ENCODE data around the gene MICAL3. TPM values are rescaled to one million over a fixed set of nuclear protein-coding genes. Genes with fewer than 3 reads are reported as not detected.

The MICAL3 gene
- polyA plus RNA-seq, 2 of the 4 experiments (the other 2 are of a cell fraction): 20.5 to 30.1 TPM

DNA sequence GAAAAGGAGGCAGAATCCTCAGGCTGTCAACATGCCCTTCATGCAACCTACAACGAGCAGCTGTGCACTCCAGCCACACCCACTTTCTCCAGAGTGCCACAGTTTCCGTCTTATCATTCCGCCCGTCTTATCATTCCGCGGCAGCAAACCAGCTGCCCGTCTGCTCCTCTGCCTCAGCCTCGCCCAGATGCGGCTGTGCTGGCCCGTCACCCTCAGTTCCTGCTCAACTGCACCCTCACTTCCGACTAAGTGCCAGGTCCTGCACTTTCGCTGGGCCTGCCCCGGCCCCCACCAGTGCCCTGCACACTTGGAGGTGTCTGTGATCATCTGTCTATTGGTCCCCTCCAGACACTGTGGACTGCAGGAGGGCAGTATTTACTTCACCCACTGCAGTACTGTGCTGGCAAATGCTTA, 43.7 kb downstream of the MICAL3 start:
- POLR2A ChIA-PET: no interaction called here
- no peak overlapping the region for H3K4me2 ChIP-seq
- no peak overlapping the region; a peak in 1 of 6 replicates for H3K27ac ChIP-seq
- peaks cover 21% of the 10 kb centered on the region for H3K4me1 ChIP-seq
- no peak for TF ChIP-seq ZC3H11A (IDR thresholded peaks at IDR 0.05)
- no peak for TF ChIP-seq REST (IDR thresholded peaks at IDR 0.05)
- no peak for TF ChIP-seq ZSCAN20 (CRISPR knock-in tag; IDR thresholded peaks at IDR 0.05)
- TF ChIP-seq, protein P1, sequence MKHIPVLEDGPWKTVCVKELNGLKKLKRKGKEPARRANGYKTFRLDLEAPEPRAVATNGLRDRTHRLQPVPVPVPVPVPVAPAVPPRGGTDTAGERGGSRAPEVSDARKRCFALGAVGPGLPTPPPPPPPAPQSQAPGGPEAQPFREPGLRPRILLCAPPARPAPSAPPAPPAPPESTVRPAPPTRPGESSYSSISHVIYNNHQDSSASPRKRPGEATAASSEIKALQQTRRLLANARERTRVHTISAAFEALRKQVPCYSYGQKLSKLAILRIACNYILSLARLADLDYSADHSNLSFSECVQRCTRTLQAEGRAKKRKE (CRISPR knock-in tag; IDR thresholded peaks at IDR 0.05; ENCODE audit: low read depth): no peak
- TF ChIP-seq CEBPB (IDR thresholded peaks at IDR 0.05): no peak
- no peak for TF ChIP-seq PBX3 (IDR thresholded peaks at IDR 0.05)
- TF ChIP-seq, protein P2, sequence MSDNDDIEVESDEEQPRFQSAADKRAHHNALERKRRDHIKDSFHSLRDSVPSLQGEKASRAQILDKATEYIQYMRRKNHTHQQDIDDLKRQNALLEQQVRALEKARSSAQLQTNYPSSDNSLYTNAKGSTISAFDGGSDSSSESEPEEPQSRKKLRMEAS (IDR thresholded peaks at IDR 0.05): no peak
- TF ChIP-seq HOXB5 (CRISPR knock-in tag; IDR thresholded peaks at IDR 0.05): no peak
- no peak for TF ChIP-seq CBX8 (IDR thresholded peaks at IDR 0.05)
- H3K9me3 ChIP-seq: no peaks in the 10 kb centered on the region
- FAIRE-seq (no peak), DNase-seq (ENCODE audit: low read depth in 1 of 2, low spot score in 1 of 2) (no peak), ATAC-seq (peak in 1 of 2 experiments; percentile 59; a peak in 3 of 6 replicates)
- CTCF ChIA-PET: interaction anchor here (1.0 to 3.1 kb wide), 2 partner anchors 95 to 152 kb away, joined by 3 to 11 read pairs; no protein-coding TSS in a partner anchor
- no peak overlapping the region for H3K4me3 ChIP-seq
- WGBS (ENCODE audit: missing lambda C conversion rate): 88% methylated on average over 13 of the region's 13 CpGs

- H3K4me2 ChIP-seq: no peak overlapping the region
- WGBS (ENCODE audit: missing lambda C conversion rate): 95% methylated on average over 7 of the region's 7 CpGs
- DNase-seq (ENCODE audit: low read depth in 1 of 2, low spot score in 1 of 2) (no peak), ATAC-seq (no peak; a peak in 1 of 6 replicates), FAIRE-seq (no peak)
- H3K4me1 ChIP-seq: peaks cover 27% of the 10 kb centered on the region
- ChIA-PET POLR2A (no interaction called here), CTCF (interaction anchor here (1.0 to 3.1 kb wide), 2 partner anchors 96 to 151 kb away, joined by 3 to 11 read pairs; no protein-coding TSS in a partner anchor)
- H3K9me3 ChIP-seq: no peaks in the 10 kb centered on the region
- H3K4me3 ChIP-seq: no peak overlapping the region
- TF ChIP-seq, protein P3, sequence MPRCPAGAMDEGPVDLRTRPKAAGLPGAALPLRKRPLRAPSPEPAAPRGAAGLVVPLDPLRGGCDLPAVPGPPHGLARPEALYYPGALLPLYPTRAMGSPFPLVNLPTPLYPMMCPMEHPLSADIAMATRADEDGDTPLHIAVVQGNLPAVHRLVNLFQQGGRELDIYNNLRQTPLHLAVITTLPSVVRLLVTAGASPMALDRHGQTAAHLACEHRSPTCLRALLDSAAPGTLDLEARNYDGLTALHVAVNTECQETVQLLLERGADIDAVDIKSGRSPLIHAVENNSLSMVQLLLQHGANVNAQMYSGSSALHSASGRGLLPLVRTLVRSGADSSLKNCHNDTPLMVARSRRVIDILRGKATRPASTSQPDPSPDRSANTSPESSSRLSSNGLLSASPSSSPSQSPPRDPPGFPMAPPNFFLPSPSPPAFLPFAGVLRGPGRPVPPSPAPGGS (IDR thresholded peaks at IDR 0.05): no peak
- no peak for TF ChIP-seq CBX8 (IDR thresholded peaks at IDR 0.05)
- no peak for TF ChIP-seq MYC (IDR thresholded peaks at IDR 0.05; ENCODE audit: borderline replicate concordance, low read length)
- TF ChIP-seq SMC3 (IDR thresholded peaks at IDR 0.05): no peak
- peak overlapping the region in 1 of 2 experiments; percentile 47; a peak in 3 of 6 replicates for H3K27ac ChIP-seq
These were observed 44.3 kb downstream of the MICAL3 start for GRCh38 chr22:17980015-17980590.

- DNase-seq (ENCODE audit: low read depth in 1 of 2, low spot score in 1 of 2) (no peak), ATAC-seq (no peak), FAIRE-seq (no peak)
- Histone ChIP-seq H3K27ac (no peak overlapping the region), H3K4me3 (no peak overlapping the region), H3K4me1 (peaks cover 41% of the 10 kb centered on the region), H3K9me3 (no peaks in the 10 kb centered on the region), H3K4me2 (no peak overlapping the region)
- TF ChIP-seq GATA3 (IDR thresholded peaks at IDR 0.05; ENCODE audit: borderline replicate concordance): no peak
- no peak for TF ChIP-seq HES2 (IDR thresholded peaks at IDR 0.05)
- CTCF ChIA-PET: interaction anchor here (0.6 to 3.1 kb wide), 2 partner anchors 98 to 159 kb away, joined by 3 to 11 read pairs; no protein-coding TSS in a partner anchor
- POLR2A ChIA-PET: no interaction called here
These were observed 46.3 kb downstream of the MICAL3 start for GRCh38 chr22:17978027-17978426.
